OCI-LY1 (cell line): Measurements from ENCODE around the gene USP24.

Source experiments
- EZH2 ChIP-seq: fragments of 200-600 bp; sonication (generic), shearing (Covaris generic); IDR thresholded peaks from 2 replicates; pipeline ENCODE4 v1.8.0; 2017; ENCODE audit warnings: borderline replicate concordance, mixed run types, mild to moderate bottlenecking, antibody characterized with exemption, low read length, moderate library complexity, mixed read lengths
- TF ChIP-seq, protein P1 (sequence below): fragments of 200-600 bp; sonication (generic), shearing (Covaris generic); IDR thresholded peaks from 2 replicates; pipeline ENCODE4 v1.5.1; 2017; ENCODE audit warnings: mild to moderate bottlenecking, antibody characterized with exemption, low read length, moderate library complexity, mixed read lengths

DNA sequence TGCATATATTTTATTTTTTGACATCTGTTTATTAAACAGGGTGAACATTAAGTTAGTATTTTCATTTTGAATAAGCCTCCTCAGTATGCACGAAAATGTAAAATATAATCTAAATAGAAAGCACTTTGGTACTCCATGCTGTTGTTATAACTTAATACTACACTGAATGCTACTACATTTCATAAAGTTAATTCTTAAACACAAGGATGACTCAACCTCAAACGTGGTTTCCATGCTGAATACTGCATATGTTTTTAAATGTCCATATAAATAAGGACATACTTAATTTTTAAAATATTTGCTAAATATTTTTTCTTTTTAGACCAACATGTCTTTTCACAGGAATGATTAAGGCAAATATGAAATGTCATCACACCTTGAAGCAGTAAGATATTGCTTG lies 83.9 kb downstream of the USP24 start:
- TF ChIP-seq, protein P1, sequence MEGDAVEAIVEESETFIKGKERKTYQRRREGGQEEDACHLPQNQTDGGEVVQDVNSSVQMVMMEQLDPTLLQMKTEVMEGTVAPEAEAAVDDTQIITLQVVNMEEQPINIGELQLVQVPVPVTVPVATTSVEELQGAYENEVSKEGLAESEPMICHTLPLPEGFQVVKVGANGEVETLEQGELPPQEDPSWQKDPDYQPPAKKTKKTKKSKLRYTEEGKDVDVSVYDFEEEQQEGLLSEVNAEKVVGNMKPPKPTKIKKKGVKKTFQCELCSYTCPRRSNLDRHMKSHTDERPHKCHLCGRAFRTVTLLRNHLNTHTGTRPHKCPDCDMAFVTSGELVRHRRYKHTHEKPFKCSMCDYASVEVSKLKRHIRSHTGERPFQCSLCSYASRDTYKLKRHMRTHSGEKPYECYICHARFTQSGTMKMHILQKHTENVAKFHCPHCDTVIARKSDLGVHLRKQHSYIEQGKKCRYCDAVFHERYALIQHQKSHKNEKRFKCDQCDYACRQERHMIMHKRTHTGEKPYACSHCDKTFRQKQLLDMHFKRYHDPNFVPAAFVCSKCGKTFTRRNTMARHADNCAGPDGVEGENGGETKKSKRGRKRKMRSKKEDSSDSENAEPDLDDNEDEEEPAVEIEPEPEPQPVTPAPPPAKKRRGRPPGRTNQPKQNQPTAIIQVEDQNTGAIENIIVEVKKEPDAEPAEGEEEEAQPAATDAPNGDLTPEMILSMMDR: no peak
- no peak for TF ChIP-seq EZH2
